Endothelial cell of umbilical vein (primary cell): ENCODE data around the gene POLD3. TPM values are rescaled to one million over a fixed set of nuclear protein-coding genes. Genes with fewer than 3 reads are reported as not detected.

Experiments
- BruUV-seq: library from RNA; stranded (reverse); fragments of 400-500 nt; replicated peaks from 2 replicates; lab custom pipeline; 2021; lab: Mats Ljungman, UMichigan
- CTCF ChIA-PET: fragments of 300-600, 350-600 bp; sonication (Branson Sonifier 250); formaldehyde crosslinking; loops from one replicate; lab custom pipeline; 2021; ENCODE audit warnings: antibody characterized with exemption, inconsistent platforms; lab: Charles Lee
- POLR2A ChIA-PET: fragments of 300-600, 350-600 bp; sonication (Branson Sonifier 250); formaldehyde crosslinking; loops from one replicate; lab custom pipeline; 2021; ENCODE audit warnings: antibody characterized with exemption, inconsistent platforms; lab: Charles Lee
- DNase-seq: peaks from one replicate; pipeline ENCODE4 v3.0.0-alpha.2; 2011; ENCODE audit warnings: low read depth, low spot score
- FAIRE-seq: peaks from 2 replicates; lab custom pipeline; 2011; peaks lifted over from hg19 to GRCh38; lab: Jason Lieb, UNC
- H2AFZ ChIP-seq: 2 replicates; pipeline ENCODE4 v1.6.0; 2012; ENCODE audit warnings: low read depth, low read length, control low read depth, inconsistent platforms
- H3K27ac ChIP-seq: 2 replicates; pipeline ENCODE4 v1.5.1; 2011; ENCODE audit warnings: low read depth, mild to moderate bottlenecking, control low read depth, low read length, moderate library complexity; ENCODE audit not compliant: insufficient read depth
- H3K27me3 ChIP-seq, 2 experiments: 2 replicates each; pipeline versions ENCODE4 v1.6.0 to v1.6.1; 2011; ENCODE audit warnings: low read length in 2 of 2, mixed read lengths in 1 of 2; ENCODE audit not compliant: control insufficient read depth in 2 of 2, insufficient read depth in 2 of 2
- H3K36me3 ChIP-seq, 2 experiments: 2 replicates in 1 of 2; 3 replicates in 1 of 2; pipeline ENCODE4 v1.5.1; 2011; ENCODE audit warnings: low read length in 2 of 2, mild to moderate bottlenecking in 1 of 2, moderate library complexity in 1 of 2; ENCODE audit not compliant: control insufficient read depth in 2 of 2, insufficient read depth in 2 of 2; ENCODE audit errors: extremely low read depth in 1 of 2
- H3K4me1 ChIP-seq: 3 replicates; pipeline ENCODE4 v1.5.1; 2011; ENCODE audit warnings: mild to moderate bottlenecking, low read length; ENCODE audit not compliant: control insufficient read depth, insufficient read depth; ENCODE audit errors: extremely low read depth
- H3K4me2 ChIP-seq: 2 replicates; pipeline ENCODE4 v1.6.1; 2011; ENCODE audit warnings: low read length, control low read depth, mixed read lengths; ENCODE audit not compliant: insufficient read depth
- H3K4me3 ChIP-seq, 3 experiments: fragments of 200-600 bp in 1 of 3; sonication (generic), shearing (Covaris generic) in 1 of 3; replicated peaks in 1 of 3; 2 replicates each; pipeline ENCODE4 v1.5.1; 2011 to 2016; ENCODE audit warnings: control low read depth in 3 of 3, low read length in 3 of 3, mild to moderate bottlenecking in 2 of 3, inconsistent platforms in 1 of 3, low read depth in 1 of 3, moderate library complexity in 1 of 3; ENCODE audit not compliant: insufficient read depth in 1 of 3
- H3K79me2 ChIP-seq: 2 replicates; pipeline ENCODE4 v1.6.0; 2012; ENCODE audit warnings: low read length, inconsistent platforms; ENCODE audit not compliant: control insufficient read depth, insufficient read depth
- H3K9ac ChIP-seq: replicated peaks from 2 replicates; pipeline ENCODE3; 2011; ENCODE audit warnings: low read length, control low read depth; ENCODE audit not compliant: insufficient read depth; ENCODE audit errors: extremely low read depth
- H3K9me1 ChIP-seq: replicated peaks from 3 replicates; pipeline ENCODE4 v1.6.0; 2011; ENCODE audit warnings: mild to moderate bottlenecking, low read length; ENCODE audit not compliant: control insufficient read depth, insufficient read depth; ENCODE audit errors: extremely low read depth
- H3K9me3 ChIP-seq: replicated peaks from 2 replicates; pipeline ENCODE4 v1.5.1; 2012; ENCODE audit warnings: low read length, inconsistent platforms; ENCODE audit not compliant: control insufficient read depth, insufficient read depth
- H4K20me1 ChIP-seq: replicated peaks from 2 replicates; pipeline ENCODE3; 2011; ENCODE audit warnings: mild to moderate bottlenecking, low read length; ENCODE audit not compliant: control insufficient read depth, insufficient read depth; ENCODE audit errors: extremely low read depth
- EZH2 ChIP-seq: IDR thresholded peaks from 2 replicates; pipeline ENCODE4 v1.6.1; 2012; ENCODE audit warnings: borderline replicate concordance, low read depth, mild to moderate bottlenecking, moderate library complexity, low read length, inconsistent platforms; ENCODE audit not compliant: severe bottlenecking
- FOS ChIP-seq: IDR thresholded peaks from 2 replicates; pipeline ENCODE4 v1.6.1; 2011; ENCODE audit warnings: mild to moderate bottlenecking, low read length, moderate library complexity, borderline replicate concordance; ENCODE audit not compliant: insufficient read depth
- GATA2 ChIP-seq: IDR thresholded peaks from 2 replicates; pipeline ENCODE4 v1.7.0; 2011; ENCODE audit warnings: low read depth, mild to moderate bottlenecking, moderate library complexity, mixed read lengths, low read length; ENCODE audit not compliant: insufficient read length, insufficient read depth
- JUN ChIP-seq: IDR thresholded peaks from 2 replicates; pipeline ENCODE4 v1.6.1; 2011; ENCODE audit warnings: borderline replicate concordance, low read depth; ENCODE audit not compliant: insufficient read length, insufficient read depth
- MYC ChIP-seq: IDR thresholded peaks from one replicate; pipeline ENCODE4 v1.6.1; 2011; ENCODE audit warnings: mild to moderate bottlenecking, low read depth, low read length
- POLR2A ChIP-seq: IDR thresholded peaks from 2 replicates; pipeline ENCODE4 v1.6.1; 2012; ENCODE audit warnings: low read depth, mild to moderate bottlenecking, control low read depth, low read length
- POLR2AphosphoS5 ChIP-seq: IDR thresholded peaks from 2 replicates; pipeline ENCODE4 v1.6.1; 2012; ENCODE audit warnings: low read depth, mild to moderate bottlenecking, control low read depth, low read length, moderate library complexity; ENCODE audit not compliant: insufficient read depth
- dilution Hi-C: fragments of 300-500 bp; cut with MboI; formaldehyde crosslinking; loops from one replicate; pipeline ENCODE4 v1.15.0; 2019; ENCODE audit warnings: low sequenced_read_pairs; ENCODE audit not compliant: extremely low pct_ligation_motif_present
- intact Hi-C: fragments of 100-400 bp; cut with micrococcal nuclease; formaldehyde crosslinking; loops from one replicate; pipeline ENCODE4 v1.10.0; 2022
- polyA plus RNA-seq, 4 experiments: library from polyadenylated mRNA; depleted of rRNA in 3 of 4; stranded (reverse) in 3 of 4; unstranded in 1 of 4; fragments of >200 nt; gene quantifications; 2 replicates each; pipeline versions ENCODE4 v1.2.1 to v1.2.3, GENCODE V29; 2011 to 2012; ENCODE audit warnings: missing spikeins in 1 of 4
- total RNA-seq: library from RNA; stranded (reverse); gene quantifications from 2 replicates; pipeline ENCODE4 v1.2.3, GENCODE V29; 2021
- TF ChIP-seq, protein P1 (sequence below), 2 donors: IDR thresholded peaks; 1 replicate in 1 of 2; 2 replicates in 1 of 2; pipeline ENCODE4 v1.5.1; 2011; ENCODE audit warnings: low read length in 2 of 2, mild to moderate bottlenecking in 2 of 2, moderate library complexity in 2 of 2, control low read depth in 1 of 2, inconsistent platforms in 1 of 2, low read depth in 1 of 2; ENCODE audit not compliant: insufficient read depth in 1 of 2; ENCODE audit errors: extremely low read depth in 1 of 2
- TF ChIP-seq, protein P2 (sequence below): IDR thresholded peaks from 2 replicates; pipeline ENCODE4 v1.6.1; 2011; ENCODE audit not compliant: insufficient read depth, insufficient read length

POLD3 gene
- total and polyA plus RNA-seq, 2 donors (not counting 3 experiments of a cell fraction or from before 2014, with no cell fraction given), result 8.9 to 25.2 TPM

- BruUV-seq, result no TSS peak
- Histone ChIP-seq H3K36me3 (no peaks in the 10 kb centered on the region), H3K27me3 (no peaks in the 10 kb centered on the region), H3K4me1 (peaks cover 4% of the 10 kb centered on the region), H3K4me2 (no peak overlapping the region), H3K9me3 (no peaks in the 10 kb centered on the region), H2AFZ (no peak overlapping the region), H4K20me1 (no peaks in the 10 kb centered on the region), H3K9ac (no peak overlapping the region), H3K79me2 (no peaks in the 10 kb centered on the region), H3K27ac (no peak overlapping the region), H3K4me3 (no peak overlapping the region), H3K9me1 (no peaks in the 10 kb centered on the region)
- ChIA-PET CTCF (interaction anchor here (0.7 to 9.0 kb wide), 5 partner anchors 9 to 79 kb away, joined by 3 to 84 read pairs (median 4); no protein-coding TSS in a partner anchor), POLR2A (no interaction called here)
- dilution Hi-C loops (no loop called here), intact Hi-C loops (no loop called here)
- DNase-seq (no peak), FAIRE-seq (no peak)
- no peak for TF ChIP-seq POLR2AphosphoS5
Observed at GRCh38 chr11:74687237-74688023, 95.0 kb downstream of the POLD3 start.

GRCh38 chr11:74689666-74690065 is 97.3 kb downstream of the POLD3 start:
- no peak for TF ChIP-seq EZH2
- no peak for TF ChIP-seq GATA2
- no peak for TF ChIP-seq POLR2AphosphoS5
- TF ChIP-seq JUN, result no peak
- TF ChIP-seq, protein P1, sequence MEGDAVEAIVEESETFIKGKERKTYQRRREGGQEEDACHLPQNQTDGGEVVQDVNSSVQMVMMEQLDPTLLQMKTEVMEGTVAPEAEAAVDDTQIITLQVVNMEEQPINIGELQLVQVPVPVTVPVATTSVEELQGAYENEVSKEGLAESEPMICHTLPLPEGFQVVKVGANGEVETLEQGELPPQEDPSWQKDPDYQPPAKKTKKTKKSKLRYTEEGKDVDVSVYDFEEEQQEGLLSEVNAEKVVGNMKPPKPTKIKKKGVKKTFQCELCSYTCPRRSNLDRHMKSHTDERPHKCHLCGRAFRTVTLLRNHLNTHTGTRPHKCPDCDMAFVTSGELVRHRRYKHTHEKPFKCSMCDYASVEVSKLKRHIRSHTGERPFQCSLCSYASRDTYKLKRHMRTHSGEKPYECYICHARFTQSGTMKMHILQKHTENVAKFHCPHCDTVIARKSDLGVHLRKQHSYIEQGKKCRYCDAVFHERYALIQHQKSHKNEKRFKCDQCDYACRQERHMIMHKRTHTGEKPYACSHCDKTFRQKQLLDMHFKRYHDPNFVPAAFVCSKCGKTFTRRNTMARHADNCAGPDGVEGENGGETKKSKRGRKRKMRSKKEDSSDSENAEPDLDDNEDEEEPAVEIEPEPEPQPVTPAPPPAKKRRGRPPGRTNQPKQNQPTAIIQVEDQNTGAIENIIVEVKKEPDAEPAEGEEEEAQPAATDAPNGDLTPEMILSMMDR (IDR thresholded peaks at IDR 0.05; ENCODE audit: extremely low read depth in 1 of 2, insufficient read depth in 1 of 2, low read depth in 1 of 2, low read length in 2 of 2), result no peak
- TF ChIP-seq, protein P2, sequence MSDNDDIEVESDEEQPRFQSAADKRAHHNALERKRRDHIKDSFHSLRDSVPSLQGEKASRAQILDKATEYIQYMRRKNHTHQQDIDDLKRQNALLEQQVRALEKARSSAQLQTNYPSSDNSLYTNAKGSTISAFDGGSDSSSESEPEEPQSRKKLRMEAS, result no peak
- TF ChIP-seq MYC, result no peak
- TF ChIP-seq FOS, result no peak
- TF ChIP-seq POLR2A, result no peak
- no peak for DNase-seq
- Histone ChIP-seq H3K27me3 (peaks cover 3 to 13% of the 10 kb centered on the region in 2 experiments), H3K27ac (no peak overlapping the region), H3K9me1 (no peaks in the 10 kb centered on the region), H3K9ac (no peak overlapping the region), H2AFZ (no peak overlapping the region), H3K36me3 (no peaks in the 10 kb centered on the region), H3K9me3 (no peaks in the 10 kb centered on the region), H4K20me1 (no peaks in the 10 kb centered on the region), H3K4me2 (no peak overlapping the region), H3K4me3 (no peak overlapping the region), H3K4me1 (no peaks in the 10 kb centered on the region), H3K79me2 (no peaks in the 10 kb centered on the region)
- intact Hi-C loops (no loop called here), dilution Hi-C loops (no loop called here)
- no TSS peak for BruUV-seq
- no peak for FAIRE-seq
- ChIA-PET CTCF (interaction anchor here (1.2 to 9.0 kb wide), 2 partner anchors 13 to 50 kb away, joined by 5 to 84 read pairs; no protein-coding TSS in a partner anchor), POLR2A (no interaction called here)
